Islet of Langerhans (tissue), 1 donor: ENCODE measurements around the gene FAM25A.
"Not testable (repeated sequence)": the region's sequence is repeated elsewhere in the genome, so short reads cannot be mapped to it uniquely, and the experiment has no call there.

Experiments used
- FAIRE-seq: peaks from one replicate; lab custom pipeline; 2011; peaks lifted over from hg19 to GRCh38; lab: Jason Lieb, UNC

FAM25A gene

DNA sequence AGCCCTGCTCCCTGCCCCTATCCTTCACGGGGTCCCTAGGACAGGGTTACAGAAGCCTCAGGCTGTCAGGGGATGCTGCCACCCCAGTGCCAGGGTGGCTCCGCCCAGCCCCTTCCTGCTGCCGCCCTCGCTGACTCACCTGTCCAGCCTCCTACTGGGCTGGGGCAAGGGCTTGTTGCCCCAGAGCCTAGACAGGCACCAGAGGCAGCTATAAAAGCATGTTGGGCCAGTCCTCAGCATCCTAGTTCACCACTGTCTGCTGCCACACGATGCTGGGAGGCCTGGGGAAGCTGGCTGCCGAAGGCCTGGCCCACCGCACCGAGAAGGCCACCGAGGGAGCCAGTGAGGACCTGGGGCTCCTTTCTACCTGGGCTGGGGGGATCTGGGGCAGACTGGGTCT is at the start of gene FAM25A:
Gene FAM25A, plus strand, starts transcription at position 239 of the 400 bp plus-strand sequence. Its CDS starts 31 bp downstream, at position 270.
- FAIRE-seq: not testable (repeated sequence)

DNA sequence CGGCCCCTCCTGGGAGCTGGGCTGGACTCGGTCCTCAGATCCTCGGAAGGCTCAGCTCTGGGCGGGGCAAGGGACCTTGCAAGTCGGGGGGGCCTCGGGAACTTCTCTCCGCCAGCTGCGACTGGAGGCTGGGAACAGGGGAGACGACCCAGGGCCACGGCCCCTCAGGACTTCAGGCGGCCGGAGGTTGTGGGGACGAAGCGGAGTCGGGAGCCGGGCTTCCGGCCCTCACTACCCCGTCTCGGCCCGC is 49.2 kb upstream of the FAM25A start:
- no peak for FAIRE-seq

DNA sequence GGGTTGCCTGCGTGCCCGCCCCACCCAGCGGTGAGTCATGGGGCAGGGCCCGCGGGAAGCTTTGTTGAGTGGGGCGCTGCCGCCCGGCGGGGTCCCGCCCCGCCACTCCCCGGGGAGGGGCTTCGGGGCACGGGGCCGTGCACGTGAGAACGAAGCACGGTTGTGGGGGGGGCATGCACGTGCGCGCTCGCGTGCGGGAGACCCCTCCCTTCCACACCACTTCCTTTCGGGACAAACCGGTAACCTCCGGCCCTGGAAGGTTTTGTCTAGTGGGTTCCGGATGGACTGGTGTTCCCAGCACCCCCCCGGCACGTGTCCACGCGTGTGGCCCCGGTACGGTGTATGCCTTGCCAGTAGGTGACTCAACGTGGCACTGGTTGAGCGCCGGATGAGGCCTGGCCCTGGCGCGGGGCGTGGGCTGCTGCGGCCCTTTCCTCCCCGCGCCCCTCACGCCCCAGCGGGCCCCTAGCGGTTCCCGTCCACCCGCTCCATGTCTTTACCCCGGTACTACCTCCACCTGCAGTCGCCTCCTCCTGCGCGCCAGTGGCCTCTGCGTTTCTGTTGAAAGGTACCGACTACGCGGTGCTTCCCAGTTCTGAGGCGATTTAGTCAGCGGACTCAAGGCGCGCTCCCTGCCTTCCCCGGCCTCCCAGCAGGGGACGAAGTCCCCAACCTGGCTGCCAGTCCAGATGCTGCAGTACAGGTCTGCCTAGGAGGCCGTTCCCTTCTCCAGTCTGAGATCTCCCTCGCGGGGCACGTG is 48.7 kb upstream of the FAM25A start:
- FAIRE-seq: no peak

DNA sequence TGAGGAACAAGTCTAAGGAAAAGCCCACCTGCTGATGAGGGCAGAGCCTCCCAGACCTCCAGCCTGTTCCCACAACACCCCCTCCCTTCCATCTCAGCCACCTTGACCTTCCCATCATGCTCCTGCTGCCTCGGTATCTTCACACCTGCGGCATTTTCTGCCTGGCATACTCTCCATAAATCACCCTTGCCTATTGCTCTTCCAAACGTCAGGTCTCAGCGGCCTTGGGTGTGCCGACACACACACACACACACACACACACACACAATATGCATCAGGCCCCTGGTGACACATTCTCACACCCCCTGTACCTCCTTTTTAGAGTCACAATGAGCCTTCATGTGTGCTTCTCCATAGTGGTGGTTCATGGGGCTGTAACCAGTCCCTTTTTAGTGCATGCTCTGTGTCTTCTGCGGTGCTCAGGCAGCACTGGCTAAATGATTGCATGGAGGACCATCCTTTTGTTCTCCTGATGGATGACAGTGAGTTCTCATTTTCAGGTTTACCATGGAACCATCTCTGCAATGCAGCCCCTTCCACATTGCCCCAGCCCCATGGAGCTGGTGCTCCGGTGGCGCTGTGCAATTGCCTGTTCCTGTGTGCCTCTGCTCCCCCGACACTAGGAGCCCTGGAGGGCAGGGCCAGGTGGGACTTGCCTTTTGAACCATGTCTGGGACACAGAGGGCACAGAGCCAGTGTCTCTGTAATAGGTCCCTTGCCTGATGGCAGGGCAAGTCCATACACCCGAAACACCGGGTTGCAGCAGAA is 47.3 kb upstream of the FAM25A start:
- no peak for FAIRE-seq

DNA sequence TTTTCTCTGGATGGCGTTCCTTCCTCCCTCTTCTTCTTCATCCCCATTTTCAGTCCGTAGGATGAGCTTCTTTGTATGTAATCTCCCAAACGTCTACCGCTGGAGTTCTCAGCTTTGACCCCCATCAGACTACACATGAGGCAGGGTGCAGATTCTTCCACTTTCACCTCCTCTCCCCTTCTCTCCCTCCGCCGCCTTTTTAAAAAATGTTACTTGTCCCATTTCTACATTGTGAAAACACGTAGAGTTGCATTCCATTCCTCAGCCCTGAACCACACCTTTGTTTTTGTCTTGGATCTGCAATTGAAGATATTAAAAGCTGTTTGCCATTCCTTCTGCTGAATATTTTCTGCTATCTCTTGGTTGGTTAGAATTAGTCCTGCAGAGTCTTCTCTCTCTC is 45.6 kb upstream of the FAM25A start:
- no peak for FAIRE-seq

DNA sequence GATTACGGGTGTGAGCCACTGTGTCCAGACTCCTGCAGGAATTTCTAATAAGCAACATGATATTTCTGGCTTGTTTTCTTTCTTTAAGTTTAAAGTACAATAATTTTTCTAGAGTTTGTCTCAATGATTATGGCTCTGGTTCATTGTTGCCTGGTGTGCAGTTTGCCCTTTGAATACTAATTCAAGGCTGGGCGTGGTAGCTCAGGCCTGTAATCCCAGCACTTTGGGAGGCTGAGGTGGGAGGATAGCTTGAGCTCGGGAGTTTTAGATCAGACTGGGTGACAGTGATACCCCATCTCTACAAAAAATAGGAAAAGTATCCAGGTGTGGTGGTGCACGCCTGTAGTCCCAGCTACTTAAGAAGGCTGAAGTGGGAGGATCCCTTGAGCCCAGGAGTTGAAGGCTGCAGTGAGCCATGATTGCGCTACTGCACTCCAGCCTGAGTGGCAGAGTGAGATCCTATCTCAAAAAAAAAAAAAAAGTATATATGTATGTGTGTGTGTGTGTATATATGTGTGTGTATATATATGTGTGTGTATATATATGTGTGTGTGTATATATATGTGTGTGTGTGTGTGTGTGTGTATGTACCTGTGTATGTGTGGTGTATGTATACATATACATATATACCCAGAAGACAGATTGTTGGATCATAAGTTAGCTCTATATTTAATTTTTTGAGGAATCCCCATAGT is 43.6 kb upstream of the FAM25A start:
- no peak for FAIRE-seq

DNA sequence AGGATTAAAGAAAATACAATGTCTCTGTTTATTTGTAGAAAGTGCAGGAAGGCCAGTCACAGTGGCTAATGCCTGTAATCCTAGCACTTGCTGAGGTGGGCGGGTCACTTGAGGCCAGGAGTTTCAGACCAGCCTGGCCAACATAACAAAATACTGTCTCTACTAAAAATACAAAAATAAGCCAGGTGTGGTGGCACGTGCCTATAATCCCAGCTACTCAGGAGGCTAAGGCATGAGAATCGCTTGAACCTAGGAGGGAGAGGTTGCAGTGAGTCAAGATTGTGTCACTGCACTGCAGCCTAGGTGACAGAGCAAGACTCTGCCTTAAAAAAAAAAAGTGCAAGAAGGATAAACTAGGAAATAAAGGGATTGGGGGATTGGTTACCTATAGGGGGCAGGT is 41.6 kb upstream of the FAM25A start:
- not testable (repeated sequence) for FAIRE-seq

DNA sequence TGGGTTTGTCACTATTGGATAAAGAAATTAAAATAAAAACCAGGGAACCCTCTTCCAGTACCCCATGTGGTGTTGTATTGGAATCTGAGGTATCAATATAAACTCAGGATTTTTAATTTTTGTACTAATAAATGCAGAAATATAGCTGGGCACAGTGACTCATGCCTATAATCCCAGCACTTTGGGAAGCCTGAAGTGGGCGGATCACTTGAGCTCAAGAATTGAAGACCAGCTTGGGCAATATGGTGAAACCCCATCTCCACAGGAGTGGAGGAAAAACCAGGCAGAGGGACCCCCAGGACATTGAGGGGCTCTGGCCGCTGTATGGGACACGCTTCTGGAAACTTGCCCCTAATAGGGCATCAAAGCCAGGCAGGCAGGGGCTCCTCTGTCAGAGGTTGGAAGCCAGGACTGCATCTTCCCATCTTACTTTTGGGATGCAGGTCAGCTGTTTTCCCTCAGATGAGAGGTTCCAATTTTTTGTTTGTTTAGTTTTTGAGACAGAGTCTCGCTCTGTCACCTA is 40.7 kb upstream of the FAM25A start:
- no peak for FAIRE-seq

DNA sequence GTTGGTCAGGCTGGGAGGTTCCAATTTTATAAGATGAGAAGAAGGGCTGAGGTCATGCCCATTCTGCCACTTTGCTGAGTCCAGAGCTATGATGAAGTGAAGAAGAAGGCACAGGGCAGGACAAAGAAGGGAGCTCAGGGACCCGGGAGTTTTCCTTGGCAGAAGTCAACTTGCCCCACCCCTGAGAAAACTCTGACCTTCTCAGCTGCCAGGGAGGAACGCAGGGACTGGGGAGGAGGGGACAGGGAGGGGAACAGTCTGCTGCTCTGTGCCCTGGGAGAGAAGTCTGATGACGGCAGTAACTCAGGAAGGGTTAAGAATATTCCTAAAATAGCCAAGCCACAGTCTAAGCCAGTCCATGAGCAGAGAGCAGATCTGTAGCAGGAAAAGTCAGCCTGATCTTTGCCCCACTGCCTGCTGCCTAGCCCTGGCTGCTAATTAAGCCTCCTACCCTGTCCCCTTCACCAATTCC is 40.1 kb upstream of the FAM25A start:
- FAIRE-seq: no peak

DNA sequence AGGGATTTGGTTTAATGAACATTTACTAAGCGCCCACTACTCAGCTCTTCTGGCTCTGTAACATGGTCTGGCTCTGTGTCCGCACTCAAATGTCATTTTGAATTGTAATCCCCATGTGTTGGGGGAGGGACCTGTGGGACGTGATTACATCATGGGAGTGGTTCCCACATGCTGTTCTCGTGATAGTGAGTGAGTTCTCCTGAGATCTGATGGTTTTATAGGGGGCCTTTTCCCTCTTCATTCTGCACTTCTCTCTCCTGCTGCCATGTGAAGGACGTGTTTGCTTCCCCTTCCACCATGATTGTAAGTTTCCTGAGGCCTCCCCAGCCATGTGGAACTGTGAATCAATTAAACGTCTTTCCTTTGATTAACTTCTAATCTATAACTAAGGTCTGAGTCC is 39.1 kb upstream of the FAM25A start:
- FAIRE-seq: not testable (repeated sequence)

DNA sequence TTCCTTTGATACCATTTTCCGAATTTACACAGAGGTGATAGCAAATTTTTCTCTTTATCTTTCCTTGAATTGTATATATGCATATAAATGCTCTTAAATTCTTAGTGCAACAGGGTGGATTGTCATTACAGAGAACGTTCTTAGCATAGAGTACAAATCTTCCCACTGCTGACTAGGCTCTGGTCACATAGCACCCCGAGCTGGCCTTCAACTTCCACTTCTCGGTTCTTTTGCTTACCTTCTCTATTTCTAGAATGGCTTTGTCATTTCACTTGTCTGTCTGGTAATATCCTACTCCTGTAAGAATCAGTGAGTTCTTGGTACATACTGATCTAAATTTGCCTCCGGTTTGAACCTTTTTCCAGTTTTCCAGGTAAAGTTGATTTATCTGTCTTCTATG is 38.4 kb upstream of the FAM25A start:
- FAIRE-seq: no peak

DNA sequence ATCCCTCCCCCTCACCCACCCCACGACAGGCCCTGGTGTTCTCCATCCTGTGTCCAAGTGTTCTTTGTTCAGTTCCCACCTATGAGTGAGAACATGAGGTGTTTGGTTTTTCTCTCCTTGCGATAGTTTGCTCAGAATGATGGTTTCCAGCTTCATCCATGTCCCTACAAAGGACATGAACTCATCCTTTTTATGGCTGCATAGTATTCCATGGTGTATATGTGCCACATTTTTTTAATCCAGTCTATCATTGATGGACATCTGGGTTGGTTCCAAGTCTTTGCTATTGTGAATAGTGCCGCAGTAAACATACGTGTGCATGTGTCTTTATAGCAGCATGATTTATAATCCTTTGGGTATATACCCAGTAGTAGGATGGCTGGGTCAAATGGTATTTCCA is 35.6 kb upstream of the FAM25A start:
- not testable (repeated sequence) for FAIRE-seq

DNA sequence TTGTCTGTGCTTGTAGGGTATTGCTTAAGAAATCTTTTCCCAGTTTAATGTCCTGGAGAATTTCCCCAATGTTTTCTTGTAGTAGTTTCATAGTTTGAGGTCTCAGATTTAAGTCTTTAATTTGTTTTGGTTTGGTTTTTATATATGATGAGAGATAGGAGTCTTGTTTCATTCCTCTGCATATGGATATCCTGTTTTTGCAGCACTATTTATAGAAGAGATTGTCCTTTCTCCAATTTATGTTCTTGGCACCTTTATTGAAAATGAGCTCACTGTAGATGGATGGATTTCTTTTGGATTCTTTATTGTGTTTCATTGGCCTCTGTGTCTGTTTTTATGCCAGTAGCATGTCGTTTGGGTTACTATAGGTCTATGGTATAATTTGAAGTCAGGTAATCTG is 31.6 kb upstream of the FAM25A start:
- no peak for FAIRE-seq

DNA sequence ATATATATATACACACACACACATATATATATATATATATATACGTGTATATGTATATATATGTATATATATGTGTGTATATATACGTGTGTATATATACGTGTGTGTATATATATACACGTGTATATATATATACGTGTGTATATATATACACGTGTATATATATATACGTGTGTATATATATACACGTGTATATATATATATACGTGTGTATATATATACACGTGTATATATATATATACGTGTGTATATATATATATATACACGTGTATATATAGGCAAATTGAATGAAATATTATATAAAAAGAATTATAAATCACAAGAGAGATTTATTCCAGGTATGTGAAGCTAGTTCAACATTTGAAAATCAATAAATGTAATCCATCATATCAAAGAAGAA is 28.7 kb upstream of the FAM25A start:
- not testable (repeated sequence) for FAIRE-seq

DNA sequence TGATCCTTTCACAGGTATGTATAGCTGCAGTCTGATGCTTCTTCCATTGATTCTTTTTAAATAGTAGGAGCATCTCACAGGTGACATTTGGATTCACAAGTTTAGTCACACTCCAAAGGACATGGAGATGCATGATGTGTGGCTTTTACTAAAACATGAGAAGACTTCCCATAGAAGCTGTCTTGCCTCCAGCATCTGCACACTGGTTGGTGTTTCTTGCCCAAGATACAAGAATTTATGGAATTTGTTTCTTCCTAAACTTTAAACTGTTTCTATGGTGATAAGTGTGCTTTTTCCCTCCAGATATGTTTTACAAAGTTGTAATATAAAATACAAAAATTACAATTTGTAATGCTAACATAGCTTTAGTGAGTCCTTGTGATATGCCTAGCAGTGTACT is 27.6 kb upstream of the FAM25A start:
- FAIRE-seq: no peak

DNA sequence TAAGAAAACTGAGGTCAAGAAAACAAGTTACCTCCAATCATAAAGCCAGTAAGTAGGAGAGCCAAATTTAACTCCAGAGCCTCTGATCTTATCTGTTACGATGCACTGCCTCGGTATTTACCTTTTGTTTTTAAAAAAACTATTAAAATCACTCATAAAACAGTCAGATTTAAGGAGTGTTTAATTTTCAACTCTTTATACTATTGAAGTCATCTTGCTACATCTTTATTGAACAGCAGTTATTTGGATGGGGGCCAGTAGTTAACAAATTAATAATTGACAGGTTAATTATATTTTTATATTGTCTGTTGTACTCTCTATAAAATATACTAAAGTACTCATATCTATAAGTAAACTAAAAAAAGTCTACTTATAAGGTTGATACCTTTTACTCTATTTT is 27.2 kb upstream of the FAM25A start:
- no peak for FAIRE-seq

DNA sequence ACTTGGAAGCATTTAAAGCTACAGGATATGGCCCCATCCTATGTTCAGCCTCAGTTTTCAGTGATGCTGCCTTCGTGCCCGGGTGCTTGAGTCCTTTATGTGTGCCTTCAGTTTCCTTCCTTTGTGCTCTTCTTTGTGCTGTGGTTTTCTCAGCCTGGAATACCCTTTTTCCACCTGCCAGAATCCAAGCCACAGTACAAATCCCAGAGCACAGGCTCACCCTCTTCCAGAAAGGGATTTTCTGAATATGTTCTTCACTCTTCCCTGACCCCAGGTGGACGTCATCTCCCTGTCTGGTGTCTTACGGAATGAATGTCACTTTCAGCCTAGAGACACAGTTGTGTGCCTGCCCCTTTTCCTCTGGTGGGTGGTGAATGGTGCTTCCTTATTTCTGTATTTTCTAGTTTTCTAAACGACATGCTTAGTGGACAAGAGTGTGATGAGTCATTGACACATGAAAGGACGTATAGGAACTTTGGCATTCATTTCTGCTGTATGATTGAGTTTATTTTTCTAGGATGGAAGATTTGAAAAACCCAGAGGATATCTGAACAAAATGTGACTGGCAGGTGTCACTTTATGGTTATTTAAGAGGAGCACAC is 20.2 kb upstream of the FAM25A start:
- FAIRE-seq: not testable (repeated sequence)

DNA sequence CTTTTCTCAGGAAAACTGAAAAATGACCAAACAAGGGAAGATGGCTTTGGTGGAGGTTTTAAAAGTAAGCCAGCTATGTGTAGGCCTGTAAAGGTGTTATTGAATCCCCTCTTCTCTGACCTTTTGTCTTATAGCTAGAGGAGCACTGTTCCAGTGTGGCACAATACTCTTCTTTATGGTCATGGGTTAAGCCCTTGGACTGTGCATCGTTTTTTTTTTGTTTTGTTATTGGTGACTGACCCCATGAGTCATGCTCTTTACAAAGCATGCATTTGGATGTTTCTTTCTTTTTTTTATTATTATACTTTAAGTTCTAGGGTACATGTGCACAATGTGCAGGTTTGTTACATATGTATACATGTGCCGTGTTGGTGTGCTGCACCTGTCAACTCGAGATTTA is 19.6 kb upstream of the FAM25A start:
- no peak for FAIRE-seq

DNA sequence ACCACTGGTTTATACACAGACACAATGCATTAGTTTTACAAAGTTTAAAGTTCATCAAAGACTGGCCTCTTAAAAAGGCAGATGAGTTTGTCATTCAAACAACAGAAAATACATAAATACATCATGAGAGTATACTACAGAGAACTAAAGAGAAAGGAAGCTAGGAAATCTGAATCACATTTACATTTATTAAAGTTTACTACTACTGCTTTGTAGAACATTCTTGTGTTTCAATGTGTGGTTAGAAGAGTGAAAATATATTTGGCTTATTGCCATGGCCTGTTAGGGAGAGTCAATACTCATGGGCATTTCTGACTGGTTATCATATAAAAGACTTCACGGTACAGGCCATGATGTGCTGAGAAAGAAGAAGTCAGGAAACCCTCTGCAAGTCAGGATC is 13.0 kb upstream of the FAM25A start:
- FAIRE-seq: not testable (repeated sequence)

DNA sequence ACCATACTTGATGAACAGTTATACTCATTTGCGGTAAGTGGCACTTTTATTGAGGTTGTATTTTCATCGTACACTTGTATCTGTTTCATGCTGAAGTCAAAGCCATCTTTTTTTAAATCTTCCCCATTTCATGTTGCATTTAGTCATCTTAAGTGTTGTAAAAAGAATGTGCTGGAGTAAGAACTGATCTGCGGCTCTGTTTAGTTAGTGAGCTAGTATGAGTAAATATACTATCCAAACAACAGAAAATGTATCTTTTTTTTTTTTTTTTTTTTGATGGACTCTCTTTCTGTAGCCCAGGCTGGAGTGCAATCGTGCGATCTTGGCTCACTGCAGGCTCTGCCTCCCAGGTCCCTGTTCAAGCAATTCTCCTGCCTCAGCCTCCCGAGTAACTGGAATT is 12.4 kb upstream of the FAM25A start:
- FAIRE-seq: not testable (repeated sequence)

DNA sequence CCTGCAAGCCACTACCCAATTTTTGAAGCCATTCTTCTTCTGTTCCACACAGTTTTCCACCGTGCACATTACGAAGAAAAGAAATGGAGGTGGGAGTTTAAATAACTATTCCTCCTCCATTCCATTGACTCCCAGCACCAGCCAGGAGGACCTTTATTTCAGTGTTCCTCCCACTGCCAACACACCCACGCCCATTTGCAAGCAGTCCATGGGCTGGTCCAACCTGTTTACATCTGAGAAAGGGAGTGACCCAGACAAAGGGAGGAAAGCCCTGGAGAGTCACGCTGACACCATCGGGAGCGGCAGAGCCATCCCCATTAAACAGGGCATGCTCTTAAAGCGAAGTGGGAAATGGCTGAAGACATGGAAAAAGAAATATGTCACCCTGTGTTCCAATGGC is 11.8 kb upstream of the FAM25A start:
- FAIRE-seq: not testable (repeated sequence)

DNA sequence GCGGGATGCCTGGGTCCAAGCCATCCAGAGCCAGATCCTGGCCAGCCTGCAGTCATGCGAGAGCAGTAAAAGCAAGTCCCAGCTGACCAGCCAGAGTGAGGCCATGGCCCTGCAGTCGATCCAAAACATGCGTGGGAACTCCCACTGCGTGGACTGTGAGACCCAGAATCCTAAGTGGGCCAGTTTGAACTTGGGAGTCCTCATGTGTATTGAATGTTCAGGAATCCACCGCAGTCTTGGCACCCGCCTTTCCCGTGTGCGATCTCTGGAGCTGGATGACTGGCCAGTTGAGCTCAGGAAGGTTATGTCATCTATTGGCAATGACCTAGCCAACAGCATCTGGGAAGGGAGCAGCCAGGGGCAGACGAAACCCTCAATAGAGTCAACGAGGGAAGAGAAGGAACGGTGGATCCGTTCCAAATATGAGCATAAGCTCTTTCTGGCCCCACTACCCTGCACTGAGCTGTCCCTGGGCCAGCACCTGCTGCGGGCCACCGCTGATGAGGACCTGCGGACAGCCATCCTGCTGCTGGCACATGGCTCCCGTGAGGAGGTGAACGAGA is 10.9 kb upstream of the FAM25A start:
- FAIRE-seq: not testable (repeated sequence)
